ENCODE data around the gene MOV10L1.

DNA sequence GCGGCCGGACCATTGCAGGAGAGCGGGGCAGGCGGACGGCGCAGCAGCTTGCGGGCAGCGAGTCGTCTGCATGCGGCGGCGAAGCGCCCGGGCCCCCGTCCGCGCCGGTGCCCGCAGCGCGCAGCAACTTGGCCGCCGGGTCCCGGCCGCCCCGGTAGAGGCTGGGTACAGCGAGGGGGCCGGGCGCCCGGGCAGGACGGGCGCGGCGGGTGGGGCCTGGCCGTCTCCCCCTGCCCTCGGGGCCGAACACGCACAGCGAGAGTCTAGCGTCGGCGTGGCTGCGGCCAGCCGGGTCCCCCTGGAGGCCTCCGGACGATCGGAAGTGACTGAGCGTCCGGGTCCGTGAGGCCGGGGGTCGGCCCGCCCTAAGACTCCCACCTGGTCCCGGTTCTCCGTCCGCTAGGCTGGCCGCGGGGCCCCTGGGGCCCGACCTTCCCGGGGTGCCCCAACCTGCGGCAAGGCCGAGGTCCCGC is 95.1 kb downstream of the MOV10L1 start:
- TF ChIP-seq CTCF (IDR thresholded peaks at IDR 0.05) (no peak), POLR2A (IDR thresholded peaks at IDR 0.05) (no peak)
